Neural cell (in vitro differentiated cells): ENCODE measurements around the gene GPC3. TPM values are rescaled to one million over a fixed set of nuclear protein-coding genes. Genes with fewer than 3 reads are reported as not detected.
"Not testable (repeated sequence)": the region's sequence is repeated elsewhere in the genome, so short reads cannot be mapped to it uniquely, and the experiment has no call there.

ENCODE experiments used
- H2AFZ ChIP-seq: fragments of 200-600, 300-800 bp; sonication (generic), shearing (Covaris generic); 2 replicates; pipeline ENCODE4 v1.6.0; 2014; ENCODE audit warnings: low read depth, mild to moderate bottlenecking, antibody characterized with exemption, low read length, moderate library complexity
- H3F3A ChIP-seq: fragments of 200-600 bp; shearing (Covaris generic); 2 replicates; pipeline ENCODE4 v1.6.1; 2016; ENCODE audit warnings: mild to moderate bottlenecking, moderate library complexity, mixed read lengths, antibody characterized with exemption, low read length; ENCODE audit not compliant: insufficient read depth, poor library complexity, severe bottlenecking
- H3K27ac ChIP-seq: fragments of 200-600, 300-800 bp; sonication (generic), shearing (Covaris generic); 2 replicates; pipeline ENCODE4 v1.5.1; 2014; ENCODE audit warnings: mild to moderate bottlenecking, low read length, moderate library complexity
- H3K27me3 ChIP-seq: fragments of 300-800, 200-600 bp; sonication (generic), shearing (Covaris generic); 2 replicates; pipeline ENCODE4 v1.6.0; 2014; ENCODE audit warnings: mild to moderate bottlenecking, low read depth, low read length, moderate library complexity; ENCODE audit not compliant: insufficient read depth
- H3K36me3 ChIP-seq: fragments of 300-800, 200-600 bp; sonication (generic), shearing (Covaris generic); 2 replicates; pipeline ENCODE4 v1.5.1; 2014; ENCODE audit warnings: mild to moderate bottlenecking, antibody characterized with exemption, low read length, moderate library complexity; ENCODE audit not compliant: insufficient read depth
- H3K4me2 ChIP-seq: fragments of 300-800, 200-600 bp; sonication (generic), shearing (Covaris generic); 2 replicates; pipeline ENCODE4 v1.6.0; 2014; ENCODE audit warnings: mild to moderate bottlenecking, low read length
- H3K4me3 ChIP-seq: fragments of 300-800, 200-600 bp; sonication (generic), shearing (Covaris generic); 2 replicates; pipeline ENCODE4 v1.5.1; 2014; ENCODE audit warnings: mild to moderate bottlenecking, low read length, moderate library complexity
- H3K79me2 ChIP-seq: fragments of 200-600 bp; shearing (Covaris generic); replicated peaks from 2 replicates; pipeline ENCODE4 v1.6.0; 2014; ENCODE audit warnings: mild to moderate bottlenecking, low read length, moderate library complexity; ENCODE audit not compliant: insufficient read depth
- H3K9ac ChIP-seq: fragments of 300-800, 200-600 bp; sonication (generic), shearing (Covaris generic); 2 replicates; pipeline ENCODE4 v1.6.1; 2016; ENCODE audit warnings: mild to moderate bottlenecking, low read length, mixed read lengths
- H3K9me2 ChIP-seq: fragments of 200-600 bp; shearing (Covaris generic); 2 replicates; pipeline ENCODE4 v1.6.1; 2016; ENCODE audit warnings: mild to moderate bottlenecking, low read length, mixed read lengths; ENCODE audit not compliant: insufficient read depth
- H3K9me3 ChIP-seq: fragments of 200-600, 300-800 bp; sonication (generic), shearing (Covaris generic); 2 replicates; pipeline ENCODE4 v1.6.1; 2016; ENCODE audit warnings: mild to moderate bottlenecking, mixed run types, low read length, moderate library complexity, mixed read lengths
- H4K20me1 ChIP-seq: fragments of 200-600 bp; shearing (Covaris generic); 2 replicates; pipeline ENCODE4 v1.6.1; 2016; ENCODE audit warnings: mild to moderate bottlenecking, mixed run types; ENCODE audit not compliant: insufficient read depth
- EP300 ChIP-seq: fragments of 450-650 bp; conservative IDR thresholded peaks from 2 replicates; pipeline ENCODE4 v1.6.1; 2014; ENCODE audit warnings: antibody characterized with exemption, mild to moderate bottlenecking, moderate library complexity; ENCODE audit not compliant: poor library complexity, severe bottlenecking
- SMC3 ChIP-seq: fragments of 450-650 bp; conservative IDR thresholded peaks from 2 replicates; pipeline ENCODE4 v1.6.1; 2014; ENCODE audit warnings: antibody characterized with exemption, mild to moderate bottlenecking, moderate library complexity; ENCODE audit not compliant: poor library complexity
- polyA plus RNA-seq: library from polyadenylated mRNA; depleted of rRNA; stranded (reverse); fragments of >200 nt; gene quantifications from 2 replicates; pipeline ENCODE4 v1.2.3, GENCODE V29; 2014
- TF ChIP-seq, protein P1 (sequence below): IDR thresholded peaks from 2 replicates; pipeline ENCODE4 v1.6.1; 2012; ENCODE audit warnings: borderline replicate concordance
- TF ChIP-seq, protein P2 (sequence below): fragments of 450-650 bp; IDR thresholded peaks from 2 replicates; pipeline ENCODE4 v1.5.1; 2014; ENCODE audit warnings: antibody characterized with exemption, mild to moderate bottlenecking, moderate library complexity; ENCODE audit not compliant: poor library complexity, severe bottlenecking

The GPC3 gene
- polyA plus RNA-seq, 1 donor from 2014 or later = 2.1 TPM

DNA sequence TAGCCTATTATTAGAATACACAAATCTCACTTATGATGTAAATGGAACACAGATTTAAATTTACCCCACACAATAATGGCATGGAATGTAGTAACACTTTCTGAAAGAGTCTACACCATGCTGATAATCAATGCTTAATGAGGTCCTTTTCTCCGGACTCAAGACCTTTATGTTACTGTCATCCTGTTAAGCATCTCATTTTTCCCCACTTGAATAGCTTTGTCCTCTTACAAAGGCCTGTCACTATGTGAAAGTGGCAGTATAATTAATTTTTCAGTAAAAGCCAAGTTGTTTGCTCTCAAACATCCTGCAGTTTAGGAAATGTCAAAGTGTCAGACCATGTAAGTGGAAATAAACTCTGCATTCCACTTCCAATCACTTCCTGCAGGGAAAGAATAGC lies 96.4 kb downstream of the GPC3 start:
- no peak for TF ChIP-seq SMC3
- TF ChIP-seq EP300 = peak; percentile 90
- TF ChIP-seq, protein P1, sequence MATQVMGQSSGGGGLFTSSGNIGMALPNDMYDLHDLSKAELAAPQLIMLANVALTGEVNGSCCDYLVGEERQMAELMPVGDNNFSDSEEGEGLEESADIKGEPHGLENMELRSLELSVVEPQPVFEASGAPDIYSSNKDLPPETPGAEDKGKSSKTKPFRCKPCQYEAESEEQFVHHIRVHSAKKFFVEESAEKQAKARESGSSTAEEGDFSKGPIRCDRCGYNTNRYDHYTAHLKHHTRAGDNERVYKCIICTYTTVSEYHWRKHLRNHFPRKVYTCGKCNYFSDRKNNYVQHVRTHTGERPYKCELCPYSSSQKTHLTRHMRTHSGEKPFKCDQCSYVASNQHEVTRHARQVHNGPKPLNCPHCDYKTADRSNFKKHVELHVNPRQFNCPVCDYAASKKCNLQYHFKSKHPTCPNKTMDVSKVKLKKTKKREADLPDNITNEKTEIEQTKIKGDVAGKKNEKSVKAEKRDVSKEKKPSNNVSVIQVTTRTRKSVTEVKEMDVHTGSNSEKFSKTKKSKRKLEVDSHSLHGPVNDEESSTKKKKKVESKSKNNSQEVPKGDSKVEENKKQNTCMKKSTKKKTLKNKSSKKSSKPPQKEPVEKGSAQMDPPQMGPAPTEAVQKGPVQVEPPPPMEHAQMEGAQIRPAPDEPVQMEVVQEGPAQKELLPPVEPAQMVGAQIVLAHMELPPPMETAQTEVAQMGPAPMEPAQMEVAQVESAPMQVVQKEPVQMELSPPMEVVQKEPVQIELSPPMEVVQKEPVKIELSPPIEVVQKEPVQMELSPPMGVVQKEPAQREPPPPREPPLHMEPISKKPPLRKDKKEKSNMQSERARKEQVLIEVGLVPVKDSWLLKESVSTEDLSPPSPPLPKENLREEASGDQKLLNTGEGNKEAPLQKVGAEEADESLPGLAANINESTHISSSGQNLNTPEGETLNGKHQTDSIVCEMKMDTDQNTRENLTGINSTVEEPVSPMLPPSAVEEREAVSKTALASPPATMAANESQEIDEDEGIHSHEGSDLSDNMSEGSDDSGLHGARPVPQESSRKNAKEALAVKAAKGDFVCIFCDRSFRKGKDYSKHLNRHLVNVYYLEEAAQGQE = peak; percentile 76
- H3F3A ChIP-seq = no peaks in the 10 kb centered on the region
- no peaks in the 10 kb centered on the region for H3K79me2 ChIP-seq
- no peak overlapping the region for H3K27ac ChIP-seq
- no peaks in the 10 kb centered on the region for H4K20me1 ChIP-seq
- no peak overlapping the region for H3K4me3 ChIP-seq
- H3K4me2 ChIP-seq = no peak overlapping the region
- no peaks in the 10 kb centered on the region for H3K9me2 ChIP-seq
- H3K9me3 ChIP-seq = no peaks in the 10 kb centered on the region
- no peaks in the 10 kb centered on the region for H3K36me3 ChIP-seq
- no peak overlapping the region for H2AFZ ChIP-seq
- H3K27me3 ChIP-seq = no peaks in the 10 kb centered on the region
- no peak overlapping the region for H3K9ac ChIP-seq

DNA sequence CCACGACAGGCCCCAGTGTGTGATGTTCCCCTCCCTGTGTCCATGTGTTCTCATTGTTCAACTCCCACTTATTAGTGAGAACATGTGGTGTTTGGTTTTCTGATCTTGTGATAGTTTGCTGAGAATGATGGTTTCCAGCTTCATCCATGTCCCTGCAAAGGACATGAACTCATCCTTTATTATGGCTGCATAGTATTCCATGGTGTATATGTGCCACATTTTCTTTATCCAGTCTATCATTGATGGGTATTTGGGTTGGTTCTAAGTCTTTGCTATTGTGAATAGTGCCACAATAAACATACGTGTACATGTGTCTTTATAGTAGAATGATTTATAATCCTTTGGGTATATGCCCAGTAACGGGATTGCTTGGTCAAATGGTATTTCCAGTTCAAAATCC lies 97.3 kb downstream of the GPC3 start:
- H3K4me3 ChIP-seq, H3K9me2 ChIP-seq, H3K27ac ChIP-seq, H3K4me2 ChIP-seq, H3K9me3 ChIP-seq, H3K79me2 ChIP-seq, H3F3A ChIP-seq, H2AFZ ChIP-seq, H3K27me3 ChIP-seq, H3K36me3 ChIP-seq, H4K20me1 ChIP-seq, H3K9ac ChIP-seq: not testable (repeated sequence)

DNA sequence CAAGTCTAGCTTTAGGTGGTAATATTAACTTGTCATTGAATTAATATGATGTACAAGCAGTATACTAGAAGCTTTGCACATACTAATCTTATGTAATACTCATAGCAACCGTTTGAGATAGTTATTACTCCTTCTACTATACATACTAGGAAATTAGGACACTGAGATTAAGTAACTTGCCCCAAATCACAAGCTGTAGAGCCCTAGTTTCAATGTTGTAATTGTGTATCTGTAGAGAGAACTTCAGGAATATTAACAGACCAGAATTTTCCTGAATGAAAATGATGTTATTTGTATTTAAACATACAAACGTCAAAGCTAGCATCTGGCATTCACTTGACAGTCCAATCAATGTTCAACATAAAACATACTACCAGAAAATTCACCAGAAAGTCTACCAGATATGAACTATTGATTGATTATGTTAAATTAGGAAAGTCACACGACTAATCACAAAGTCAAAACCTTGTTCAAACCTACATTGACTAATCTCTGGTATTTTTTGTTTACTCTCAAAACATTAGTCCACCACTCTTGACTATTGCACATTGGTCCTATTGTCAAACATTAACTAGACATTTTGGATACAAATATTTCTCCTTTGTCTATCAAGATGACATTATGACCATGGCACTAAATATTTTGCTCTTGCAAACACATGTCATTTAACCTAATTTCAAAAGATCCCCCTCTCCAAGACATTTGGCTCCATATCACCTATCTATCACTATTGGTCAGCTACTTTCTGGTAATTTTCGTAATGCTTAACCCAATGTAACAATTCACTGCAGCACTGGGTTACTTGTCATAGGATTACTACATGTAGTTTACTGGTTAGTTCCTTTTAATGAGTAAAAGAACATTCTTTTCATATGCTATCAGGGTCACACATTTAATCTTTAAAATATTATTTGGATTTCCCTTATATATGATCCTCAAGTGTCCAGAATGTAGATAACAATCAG lies 100.7 kb downstream of the GPC3 start:
- H3K9ac ChIP-seq = no peak overlapping the region
- H3K27me3 ChIP-seq = no peaks in the 10 kb centered on the region
- no peak overlapping the region for H3K4me3 ChIP-seq
- H3K27ac ChIP-seq = no peak overlapping the region
- H3K9me2 ChIP-seq = no peaks in the 10 kb centered on the region
- no peaks in the 10 kb centered on the region for H4K20me1 ChIP-seq
- TF ChIP-seq, protein P2, sequence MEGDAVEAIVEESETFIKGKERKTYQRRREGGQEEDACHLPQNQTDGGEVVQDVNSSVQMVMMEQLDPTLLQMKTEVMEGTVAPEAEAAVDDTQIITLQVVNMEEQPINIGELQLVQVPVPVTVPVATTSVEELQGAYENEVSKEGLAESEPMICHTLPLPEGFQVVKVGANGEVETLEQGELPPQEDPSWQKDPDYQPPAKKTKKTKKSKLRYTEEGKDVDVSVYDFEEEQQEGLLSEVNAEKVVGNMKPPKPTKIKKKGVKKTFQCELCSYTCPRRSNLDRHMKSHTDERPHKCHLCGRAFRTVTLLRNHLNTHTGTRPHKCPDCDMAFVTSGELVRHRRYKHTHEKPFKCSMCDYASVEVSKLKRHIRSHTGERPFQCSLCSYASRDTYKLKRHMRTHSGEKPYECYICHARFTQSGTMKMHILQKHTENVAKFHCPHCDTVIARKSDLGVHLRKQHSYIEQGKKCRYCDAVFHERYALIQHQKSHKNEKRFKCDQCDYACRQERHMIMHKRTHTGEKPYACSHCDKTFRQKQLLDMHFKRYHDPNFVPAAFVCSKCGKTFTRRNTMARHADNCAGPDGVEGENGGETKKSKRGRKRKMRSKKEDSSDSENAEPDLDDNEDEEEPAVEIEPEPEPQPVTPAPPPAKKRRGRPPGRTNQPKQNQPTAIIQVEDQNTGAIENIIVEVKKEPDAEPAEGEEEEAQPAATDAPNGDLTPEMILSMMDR = no peak
- no peaks in the 10 kb centered on the region for H3F3A ChIP-seq
- H3K79me2 ChIP-seq = no peaks in the 10 kb centered on the region
- H3K36me3 ChIP-seq = no peaks in the 10 kb centered on the region
- H3K4me2 ChIP-seq = no peak overlapping the region
- H3K9me3 ChIP-seq = no peaks in the 10 kb centered on the region
- H2AFZ ChIP-seq = no peak overlapping the region
